NCI-H146 treated with DMSO at 0.1 percent for 48 hours (cell line): Measurements from ENCODE around the gene PI4KB.

Source experiments
- DNase-seq: peaks from one replicate; lab custom pipeline; 2025; ENCODE audit not compliant: unreplicated experiment; lab: John Stamatoyannopoulos, UW

Gene PI4KB

DNA sequence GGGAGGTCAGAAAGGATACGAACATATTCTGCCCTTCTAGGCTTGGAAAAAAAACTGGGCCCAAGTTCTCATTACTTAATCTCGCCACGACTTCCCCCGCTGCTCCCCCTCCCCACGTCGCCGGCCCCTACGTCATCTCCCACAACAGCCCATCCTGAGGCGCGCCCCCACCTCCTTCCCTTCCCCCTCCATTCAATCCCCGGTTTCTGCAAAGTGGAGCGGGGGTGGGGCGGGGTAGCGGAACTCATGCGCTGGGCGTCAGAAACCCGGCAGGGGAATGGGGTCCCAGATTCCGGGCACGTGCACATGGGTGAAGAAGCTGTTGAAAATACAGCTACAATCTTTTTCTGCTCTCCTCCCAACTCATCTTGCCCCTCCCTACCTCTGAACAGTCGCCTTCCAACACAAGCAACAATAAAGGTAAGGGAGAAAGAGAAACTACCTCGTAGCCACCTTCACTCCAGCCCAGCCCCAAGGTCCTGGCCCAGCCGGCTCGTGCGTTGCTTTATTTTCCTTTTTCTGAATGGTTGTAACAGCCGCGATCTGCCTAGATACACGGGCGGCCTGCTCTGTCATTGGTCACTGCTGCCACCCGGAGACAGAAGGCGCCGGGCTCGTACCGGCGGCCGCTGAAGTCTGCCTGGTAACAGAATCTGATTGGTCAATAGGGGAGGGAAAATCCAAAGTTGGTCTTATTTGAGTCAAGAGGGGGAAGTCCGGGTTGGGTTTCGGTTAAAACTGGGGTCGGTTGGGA is 19.7 kb upstream of the PI4KB start, which contains the start of gene RFX5:
RFX5 (minus strand) TSS at position 484 of the 754 bp plus-strand sequence. CDS start 932 bp downstream, outside the sequence.
- peak; percentile 93 for DNase-seq

- DNase-seq = no peak
Observed at GRCh38 chr1:151346082-151346768, 19.0 kb upstream of the PI4KB start.

GRCh38 chr1:151344291-151344690 is 17.1 kb upstream of the PI4KB start:
- DNase-seq = no peak

- DNase-seq = no peak
Observed at GRCh38 chr1:151343587-151343986, 16.4 kb upstream of the PI4KB start.

DNA sequence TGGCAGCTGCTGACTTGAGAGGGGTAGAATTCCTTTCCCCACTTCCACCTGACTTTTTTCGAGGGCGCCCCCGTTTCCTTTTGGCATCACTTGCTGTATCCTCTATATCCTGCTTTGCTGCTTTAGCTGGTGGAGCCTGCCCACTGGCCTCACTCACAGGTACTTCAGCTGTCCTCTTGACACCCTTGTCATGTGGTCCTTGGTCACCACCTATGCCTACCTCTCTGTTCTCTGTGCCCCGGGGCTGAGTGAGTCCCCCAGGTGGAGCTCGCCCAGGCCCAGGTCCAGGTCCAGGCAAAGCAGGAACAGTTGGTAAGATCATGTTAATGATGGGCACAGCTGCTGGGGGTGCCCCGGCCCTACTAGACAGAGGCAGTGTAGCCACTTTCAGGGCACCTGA is 15.4 kb upstream of the PI4KB start:
- DNase-seq = no peak

DNA sequence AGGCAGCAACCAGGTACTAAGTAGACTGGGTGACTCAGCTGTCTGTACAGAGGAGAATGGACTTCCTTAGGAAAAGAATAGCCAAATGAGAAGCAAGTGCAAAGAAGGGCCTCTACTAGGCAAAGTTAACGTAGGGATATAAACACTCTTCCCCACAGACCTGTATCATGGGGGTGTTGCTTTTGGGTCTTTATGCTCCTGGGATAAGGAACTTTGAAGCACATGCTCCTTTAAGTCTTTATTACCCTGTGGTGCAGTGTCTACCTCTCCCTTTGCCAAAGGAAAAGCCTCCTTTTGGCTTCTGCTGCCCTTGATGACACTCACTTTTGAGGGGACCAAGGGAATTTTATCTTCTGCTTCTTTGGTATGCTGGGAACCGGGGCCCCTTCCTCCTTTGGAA is 14.8 kb upstream of the PI4KB start:
- DNase-seq = no peak

- DNase-seq = peak; percentile 65
Observed at GRCh38 chr1:151340870-151341754, 13.9 kb upstream of the PI4KB start.

DNA sequence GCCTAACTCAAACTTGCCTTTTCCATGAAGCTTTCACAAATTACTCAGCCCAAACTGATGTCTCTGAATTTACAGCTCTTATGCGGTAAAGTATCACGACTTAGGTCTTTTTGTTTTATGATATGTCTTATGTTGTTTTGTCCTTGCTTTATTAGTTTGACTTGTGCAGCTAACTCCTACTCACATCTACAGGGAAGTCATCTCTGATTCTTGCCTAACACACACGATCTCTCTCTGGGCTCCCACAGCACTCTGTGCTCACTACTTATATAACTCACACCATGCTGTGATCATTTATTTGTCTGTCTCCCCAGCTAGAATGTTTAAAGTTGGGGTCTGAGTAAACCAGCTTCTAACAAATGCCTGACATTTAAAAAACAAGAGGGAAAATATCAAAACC is 9.3 kb upstream of the PI4KB start:
- DNase-seq = no peak

DNA sequence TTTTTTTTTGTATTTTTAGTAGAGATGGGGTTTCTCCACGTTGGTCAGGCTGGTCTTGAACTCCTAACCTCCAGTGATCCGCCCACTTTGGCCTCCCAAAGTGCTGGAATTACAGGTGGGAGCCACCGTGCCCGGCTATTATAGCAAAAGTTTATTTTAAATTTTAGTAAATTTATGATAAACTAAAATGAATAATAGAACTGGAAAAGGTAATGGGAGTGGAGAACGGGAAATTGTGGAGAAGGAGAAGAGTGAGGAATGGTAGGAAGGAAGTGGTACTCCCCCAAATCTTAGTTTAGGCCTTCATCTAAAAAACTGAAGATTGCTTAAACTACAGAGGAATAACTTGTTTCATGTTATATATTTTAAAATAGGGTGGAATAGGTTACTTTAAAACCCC is 7.6 kb upstream of the PI4KB start:
- DNase-seq = no peak

DNA sequence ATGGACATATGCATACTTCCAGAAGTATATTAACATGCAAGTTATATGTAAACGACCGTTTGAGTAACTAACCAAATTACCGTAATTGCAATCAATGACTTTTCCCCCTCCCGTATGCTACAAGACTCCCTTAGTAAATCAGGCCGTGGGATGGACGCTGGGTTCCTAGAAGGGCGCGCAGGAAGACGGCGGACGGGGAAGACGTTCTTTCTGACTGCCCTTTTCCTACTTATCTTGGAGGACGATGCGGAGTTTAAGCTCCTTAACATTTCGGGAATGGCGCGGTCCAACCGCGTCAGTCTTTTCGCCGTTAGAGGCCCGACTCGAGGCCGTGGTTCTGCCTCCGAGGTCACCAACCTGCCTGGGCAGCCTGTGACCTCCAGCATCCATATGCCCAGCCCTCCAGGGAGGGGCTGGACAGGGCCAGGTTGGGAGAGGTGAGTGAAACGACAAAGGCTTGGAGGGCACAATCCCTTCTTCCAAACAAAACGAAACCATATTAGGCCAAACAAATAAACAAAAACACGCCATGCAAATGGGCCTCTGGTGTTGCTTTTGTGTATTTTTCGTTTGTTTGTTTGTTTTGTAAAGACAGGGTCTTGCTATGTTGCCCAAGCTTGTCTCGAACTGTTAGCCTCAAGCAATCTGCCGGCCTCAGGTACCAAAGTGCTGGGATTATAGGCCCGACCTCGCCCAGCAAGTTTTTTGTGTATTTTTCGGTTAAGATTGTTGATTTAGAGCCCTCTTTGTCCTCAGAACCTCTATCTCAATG is 873 bp upstream of the PI4KB start:
- peak; percentile 47 for DNase-seq

DNA sequence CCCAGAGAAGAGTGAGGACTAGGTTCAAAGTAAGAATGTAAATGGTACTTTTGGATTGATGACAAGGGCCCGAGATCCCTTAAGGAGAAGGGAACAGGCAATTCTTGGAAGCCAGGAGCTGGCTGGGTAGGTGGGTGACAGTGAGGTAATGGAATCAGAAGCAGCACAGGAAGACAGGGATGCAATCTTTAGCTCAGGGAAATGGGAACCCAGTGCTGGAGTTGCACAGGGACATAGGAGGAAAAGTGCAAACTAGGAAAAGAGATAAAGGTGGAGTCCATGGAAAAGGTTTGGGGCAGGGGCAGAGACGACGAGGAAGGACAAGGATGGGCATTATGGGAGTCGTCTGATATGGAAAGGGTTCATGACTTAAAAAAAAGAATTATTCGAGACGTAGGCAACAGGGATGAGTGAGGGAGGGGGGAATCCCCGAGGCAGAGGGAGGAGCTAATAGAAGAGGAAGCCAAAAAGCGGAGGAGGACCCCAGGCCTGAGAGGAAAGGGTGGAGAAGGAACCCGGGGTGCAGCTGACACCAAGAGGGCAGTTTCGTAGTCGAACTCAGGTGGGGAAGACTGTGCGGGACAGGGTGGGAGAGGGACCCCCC is 495 bp downstream of the PI4KB start:
- DNase-seq = peak; percentile 35

- DNase-seq = no peak
Observed at GRCh38 chr1:151325646-151326429, 1.4 kb downstream of the PI4KB start.

GRCh38 chr1:151325231-151325630 is 2.0 kb downstream of the PI4KB start:
- DNase-seq = no peak

DNA sequence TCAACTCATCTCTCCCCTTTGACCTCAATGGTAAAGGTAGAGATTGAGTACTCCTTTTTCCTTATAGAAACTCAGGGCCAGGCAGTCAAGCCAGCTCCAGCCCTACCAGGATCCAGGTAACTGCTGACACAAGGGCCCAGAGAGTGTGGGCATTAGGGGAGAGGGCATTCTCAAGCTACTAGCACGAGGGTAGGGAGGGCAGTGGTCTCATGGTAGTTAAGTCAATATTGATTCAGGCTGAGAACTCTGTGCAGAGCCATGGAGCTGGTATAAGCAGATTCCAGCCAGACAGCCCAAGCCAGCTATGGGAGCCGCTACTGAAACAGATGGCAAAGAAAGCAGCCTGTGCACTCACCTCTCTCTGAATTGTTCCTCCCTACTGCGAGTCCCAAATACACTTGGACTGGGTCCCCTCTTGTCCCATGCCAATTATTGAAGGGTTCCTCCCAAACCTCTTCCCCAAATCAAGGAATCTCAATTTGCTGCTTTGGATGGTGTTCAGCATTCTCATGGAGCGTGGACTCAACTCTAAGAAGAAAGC is 2.8 kb downstream of the PI4KB start:
- DNase-seq = no peak

- no peak for DNase-seq
Observed at GRCh38 chr1:151318975-151319374, 8.2 kb downstream of the PI4KB start.

GRCh38 chr1:151315565-151316235 is 11.5 kb downstream of the PI4KB start:
- DNase-seq = no peak

GRCh38 chr1:151314137-151314875 is 12.9 kb downstream of the PI4KB start:
- DNase-seq = no peak

DNA sequence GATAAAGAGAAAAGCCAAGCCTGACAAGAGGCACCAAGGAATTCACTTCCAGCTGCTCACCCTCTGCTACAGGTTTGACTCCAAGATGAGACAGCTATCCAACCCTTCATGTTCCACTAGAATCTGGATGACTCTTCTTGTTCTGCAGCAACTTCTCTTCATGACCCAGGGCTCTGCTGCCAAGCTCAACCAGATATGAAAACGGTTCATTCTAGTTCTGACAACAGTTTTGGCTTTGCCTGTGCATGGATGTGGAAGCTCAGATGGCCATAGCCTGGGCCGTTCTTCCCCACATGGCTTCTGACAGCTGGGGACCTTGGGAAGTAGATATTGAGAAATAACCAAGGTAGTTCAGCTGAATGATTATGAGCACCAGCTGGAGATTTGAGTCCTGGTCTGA is 13.7 kb downstream of the PI4KB start:
- no peak for DNase-seq
